Suprapubic skin (tissue), 4 donors: Measurements from ENCODE around the gene AUTS2. TPM values are rescaled to one million over a fixed set of nuclear protein-coding genes. Genes with fewer than 3 reads are reported as not detected.

Experiments used
- DNase-seq, 2 donors: peaks; one replicate each; pipeline ENCODE4 v3.0.0-alpha.2; 2019; ENCODE audit warnings: low spot score in 2 of 2
- H3K27ac ChIP-seq: fragments of 200-600 bp; sonication (generic); one replicate; pipeline ENCODE4 v1.5.1; 2019
- H3K27me3 ChIP-seq: fragments of 200-600 bp; sonication (generic); one replicate; pipeline ENCODE4 v1.5.1; 2019
- H3K36me3 ChIP-seq: fragments of 200-600 bp; sonication (generic); one replicate; pipeline ENCODE4 v1.5.1; 2019
- H3K4me1 ChIP-seq: fragments of 200-600 bp; sonication (generic); one replicate; pipeline ENCODE4 v1.5.1; 2019
- H3K4me3 ChIP-seq: fragments of 200-600 bp; sonication (generic); one replicate; pipeline ENCODE4 v1.5.1; 2019; ENCODE audit warnings: mild to moderate bottlenecking
- H3K9me3 ChIP-seq: fragments of 200-600 bp; sonication (generic); one replicate; pipeline ENCODE4 v1.5.1; 2019
- EP300 ChIP-seq: sonication (generic); formaldehyde crosslinking; IDR thresholded peaks from one replicate; pipeline ENCODE4 v1.6.1; 2017; ENCODE audit warnings: antibody characterized with exemption
- POLR2A ChIP-seq, 2 donors: fragments of 450-650 bp; IDR thresholded peaks; one replicate each; pipeline ENCODE4 v1.6.1; 2017; ENCODE audit warnings: antibody characterized with exemption in 2 of 2, mild to moderate bottlenecking in 2 of 2, moderate library complexity in 2 of 2
- POLR2AphosphoS5 ChIP-seq, 3 donors: sonication (generic); formaldehyde crosslinking; IDR thresholded peaks; one replicate each; pipeline ENCODE4 v1.6.1; 2017; ENCODE audit warnings: antibody characterized with exemption in 3 of 3
- WGBS: methylation state at CpG from one replicate; pipeline ENCODE4 v1.1.5; 2018; 5-methylcytosine and 5-hydroxymethylcytosine counted together
- total RNA-seq, 4 donors: library from RNA; depleted of rRNA; stranded (reverse); fragments of >200 nt; gene quantifications; one replicate each; pipeline ENCODE4 v1.1.0, GENCODE V29; 2016
- TF ChIP-seq, protein P1 (sequence below), 2 donors: fragments of 200-600 bp in 1 of 2; fragments of 450-650 bp in 1 of 2; sonication (generic) in 1 of 2; IDR thresholded peaks; one replicate each; pipeline ENCODE4 v1.5.1; 2016 to 2019; ENCODE audit warnings: antibody characterized with exemption in 2 of 2, mild to moderate bottlenecking in 1 of 2, moderate library complexity in 1 of 2

AUTS2 gene
- total RNA-seq, 4 donors from 2014 or later, result 31.0 to 102 (median 56.4) TPM

DNA sequence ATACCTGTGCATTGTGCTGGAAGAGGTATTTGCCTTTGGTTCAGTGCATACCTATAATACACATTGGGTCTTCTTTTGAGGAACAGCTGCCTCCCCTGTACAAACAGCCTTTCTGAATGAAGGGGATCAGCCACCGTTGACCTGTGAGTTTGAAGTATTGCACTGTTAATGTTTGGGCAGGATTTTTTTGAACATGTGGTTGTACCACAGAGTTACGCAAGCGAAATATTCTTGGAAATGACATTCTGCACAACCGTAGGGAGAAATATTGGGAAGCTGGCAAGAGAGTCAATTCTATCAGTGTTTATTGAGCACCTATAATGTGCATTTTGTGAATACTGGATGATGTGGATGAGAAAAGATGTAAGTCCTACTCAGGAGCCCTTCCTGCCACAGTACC, 270.6 kb downstream of the AUTS2 start:
- no peaks in the 10 kb centered on the region for H3K27me3 ChIP-seq
- H3K4me3 ChIP-seq, result no peak overlapping the region
- H3K4me1 ChIP-seq, result peaks cover 9% of the 10 kb centered on the region
- no peak overlapping the region for H3K27ac ChIP-seq
- no peaks in the 10 kb centered on the region for H3K9me3 ChIP-seq
- TF ChIP-seq EP300, result no peak
- no peak for TF ChIP-seq POLR2AphosphoS5 (IDR thresholded peaks at IDR 0.05)
- no peak for TF ChIP-seq POLR2A (IDR thresholded peaks at IDR 0.05)
- TF ChIP-seq, protein P1, sequence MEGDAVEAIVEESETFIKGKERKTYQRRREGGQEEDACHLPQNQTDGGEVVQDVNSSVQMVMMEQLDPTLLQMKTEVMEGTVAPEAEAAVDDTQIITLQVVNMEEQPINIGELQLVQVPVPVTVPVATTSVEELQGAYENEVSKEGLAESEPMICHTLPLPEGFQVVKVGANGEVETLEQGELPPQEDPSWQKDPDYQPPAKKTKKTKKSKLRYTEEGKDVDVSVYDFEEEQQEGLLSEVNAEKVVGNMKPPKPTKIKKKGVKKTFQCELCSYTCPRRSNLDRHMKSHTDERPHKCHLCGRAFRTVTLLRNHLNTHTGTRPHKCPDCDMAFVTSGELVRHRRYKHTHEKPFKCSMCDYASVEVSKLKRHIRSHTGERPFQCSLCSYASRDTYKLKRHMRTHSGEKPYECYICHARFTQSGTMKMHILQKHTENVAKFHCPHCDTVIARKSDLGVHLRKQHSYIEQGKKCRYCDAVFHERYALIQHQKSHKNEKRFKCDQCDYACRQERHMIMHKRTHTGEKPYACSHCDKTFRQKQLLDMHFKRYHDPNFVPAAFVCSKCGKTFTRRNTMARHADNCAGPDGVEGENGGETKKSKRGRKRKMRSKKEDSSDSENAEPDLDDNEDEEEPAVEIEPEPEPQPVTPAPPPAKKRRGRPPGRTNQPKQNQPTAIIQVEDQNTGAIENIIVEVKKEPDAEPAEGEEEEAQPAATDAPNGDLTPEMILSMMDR (IDR thresholded peaks at IDR 0.05), result no peak
- no peaks in the 10 kb centered on the region for H3K36me3 ChIP-seq
- WGBS, result 91% methylated on average over 4 of the region's 4 CpGs
- no peak for DNase-seq

DNA sequence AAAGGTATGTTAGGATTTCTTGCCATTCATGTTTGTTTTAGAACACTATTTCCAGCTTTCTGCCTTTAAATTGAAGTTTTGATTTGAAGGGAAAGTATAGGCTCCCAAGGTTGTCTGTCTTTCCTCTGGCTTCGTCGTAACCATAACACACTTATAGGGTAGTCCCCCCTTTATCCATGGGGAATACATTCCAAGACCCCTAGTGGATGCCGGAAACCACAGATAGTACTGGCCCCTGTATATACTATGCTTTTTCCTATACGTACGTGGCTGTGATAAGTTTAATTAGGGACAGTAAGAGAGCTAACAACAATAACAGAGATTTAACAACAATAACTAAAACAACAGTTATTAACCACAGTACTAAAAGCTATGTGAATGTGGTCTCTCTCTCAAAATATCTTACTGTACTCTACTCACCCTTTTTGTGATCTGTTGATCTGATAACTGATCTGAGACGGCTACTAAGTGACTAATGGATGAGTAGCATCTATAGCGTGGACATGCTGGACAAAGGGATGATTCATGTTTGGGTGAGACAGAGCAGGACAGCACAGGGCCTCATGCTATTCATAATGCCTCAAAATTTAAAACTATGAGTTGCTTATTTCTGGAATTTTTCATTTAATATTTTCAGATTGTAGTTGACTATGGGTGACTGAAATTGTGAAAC, 273.1 kb downstream of the AUTS2 start:
- no peak for TF ChIP-seq POLR2AphosphoS5 (IDR thresholded peaks at IDR 0.05)
- no peak for TF ChIP-seq POLR2A (IDR thresholded peaks at IDR 0.05)
- TF ChIP-seq, protein P1 (IDR thresholded peaks at IDR 0.05), result no peak
- no peak for TF ChIP-seq EP300
- DNase-seq, result no peak
- Histone ChIP-seq H3K4me1 (peaks cover 9% of the 10 kb centered on the region), H3K36me3 (no peaks in the 10 kb centered on the region), H3K9me3 (no peaks in the 10 kb centered on the region), H3K4me3 (no peak overlapping the region), H3K27me3 (no peaks in the 10 kb centered on the region), H3K27ac (no peak overlapping the region)
- WGBS, result 89% methylated on average over 7 of the region's 7 CpGs

DNA sequence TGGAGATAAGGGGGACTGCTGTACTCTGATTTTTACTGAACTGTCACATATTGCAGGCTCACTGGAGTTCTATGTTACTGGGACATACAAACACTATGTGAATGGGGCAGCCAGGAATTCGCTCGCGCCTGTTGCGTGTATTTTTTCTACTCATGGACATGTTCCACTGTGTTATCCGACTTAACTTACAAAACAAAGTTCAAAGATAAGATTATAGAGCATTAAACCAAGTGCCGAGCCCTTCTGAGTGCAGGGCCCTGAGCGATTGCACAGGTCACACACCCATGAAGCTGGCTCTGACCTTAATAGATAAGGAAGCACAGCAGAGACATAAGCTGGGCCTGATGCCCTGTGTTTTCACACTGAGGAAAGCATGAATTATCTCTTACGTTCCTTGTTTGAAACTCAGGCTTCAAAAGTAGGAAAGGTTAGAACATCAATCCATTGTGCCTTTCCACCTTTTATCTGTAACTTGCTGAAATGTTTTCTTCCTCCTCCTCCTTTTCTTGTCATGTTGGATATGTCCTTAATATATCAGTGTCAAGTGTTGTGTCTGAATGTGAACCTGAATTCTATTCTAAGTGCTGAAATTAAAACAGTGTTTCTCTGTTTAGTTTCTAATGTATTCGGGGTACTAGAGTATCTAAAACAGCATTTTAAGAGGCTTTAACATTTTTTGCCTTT, 273.8 kb downstream of the AUTS2 start:
- Histone ChIP-seq H3K27ac (no peak overlapping the region), H3K4me3 (no peak overlapping the region), H3K36me3 (no peaks in the 10 kb centered on the region), H3K27me3 (no peaks in the 10 kb centered on the region), H3K9me3 (no peaks in the 10 kb centered on the region), H3K4me1 (peaks cover 9% of the 10 kb centered on the region)
- 81% methylated on average over 9 of the region's 9 CpGs for WGBS
- DNase-seq, result no peak
- TF ChIP-seq POLR2AphosphoS5 (IDR thresholded peaks at IDR 0.05) (no peak), EP300 (no peak), POLR2A (IDR thresholded peaks at IDR 0.05) (no peak)
- TF ChIP-seq, protein P1 (IDR thresholded peaks at IDR 0.05), result no peak

DNA sequence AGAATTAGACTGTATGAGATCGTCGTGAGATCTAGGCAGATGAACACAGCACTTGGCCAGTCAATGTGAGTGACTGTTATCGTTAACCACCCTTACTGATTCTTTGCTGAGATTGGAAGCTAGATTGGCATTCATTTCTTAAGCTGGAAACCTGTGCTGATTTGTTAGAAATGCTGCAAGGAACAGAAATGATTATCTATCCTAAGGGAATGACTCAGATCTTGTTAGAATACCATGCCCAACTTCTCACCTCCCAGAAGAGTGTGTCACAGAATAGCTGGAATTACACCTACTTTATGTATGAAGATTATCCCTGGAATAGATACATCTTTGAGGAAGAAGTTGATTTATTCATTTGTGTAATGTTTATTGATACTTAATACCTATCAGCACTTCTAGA, 275.2 kb downstream of the AUTS2 start:
- DNase-seq, result no peak
- Histone ChIP-seq H3K27ac (no peak overlapping the region), H3K4me3 (no peak overlapping the region), H3K36me3 (no peaks in the 10 kb centered on the region), H3K4me1 (peaks cover 9% of the 10 kb centered on the region), H3K27me3 (no peaks in the 10 kb centered on the region), H3K9me3 (no peaks in the 10 kb centered on the region)
- 69% methylated on average over 3 of the region's 3 CpGs for WGBS
- TF ChIP-seq POLR2A (IDR thresholded peaks at IDR 0.05) (no peak), POLR2AphosphoS5 (IDR thresholded peaks at IDR 0.05) (no peak), EP300 (no peak)
- TF ChIP-seq, protein P1 (IDR thresholded peaks at IDR 0.05), result no peak

DNA sequence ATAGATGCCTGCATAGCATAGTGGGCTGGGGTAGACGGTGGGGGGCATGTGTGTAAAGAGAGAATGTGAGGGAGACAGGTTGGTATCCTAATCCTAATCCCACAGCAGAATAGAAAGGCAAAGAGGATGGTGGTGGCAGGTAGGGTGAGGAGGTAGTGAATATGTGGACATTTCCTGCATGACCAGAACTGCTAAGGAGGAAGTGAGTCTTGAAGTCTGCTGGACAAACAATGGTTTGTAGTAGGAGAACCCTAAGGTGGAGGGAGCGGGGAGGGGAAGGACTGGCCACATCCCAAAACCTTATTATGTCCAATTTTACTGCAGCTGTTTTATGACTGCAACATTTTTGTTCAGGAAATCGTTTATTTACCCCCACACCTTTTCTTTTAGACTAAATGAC, 279.7 kb downstream of the AUTS2 start:
- no peaks in the 10 kb centered on the region for H3K27me3 ChIP-seq
- H3K27ac ChIP-seq, result no peak overlapping the region
- no peaks in the 10 kb centered on the region for H3K9me3 ChIP-seq
- 82% methylated on average over 3 of the region's 3 CpGs for WGBS
- H3K4me3 ChIP-seq, result no peak overlapping the region
- no peaks in the 10 kb centered on the region for H3K36me3 ChIP-seq
- TF ChIP-seq, protein P1 (IDR thresholded peaks at IDR 0.05), result no peak
- no peak for TF ChIP-seq POLR2A (IDR thresholded peaks at IDR 0.05)
- no peak for TF ChIP-seq EP300
- no peak for TF ChIP-seq POLR2AphosphoS5 (IDR thresholded peaks at IDR 0.05)
- no peak for DNase-seq
- H3K4me1 ChIP-seq, result no peaks in the 10 kb centered on the region
